ENCODE results near the gene NKAPL. TPM values are rescaled to one million over a fixed set of nuclear protein-coding genes. Genes with fewer than 3 reads are reported as not detected.

NKAPL gene
- total RNA-seq, 4 donors from 2014 or later = 0.47 to 0.78 TPM; not detected in 2

GRCh38 chr6:28239636-28240035 lies 19.5 kb upstream of the NKAPL start:
- no peak for DNase-seq (ENCODE audit: low spot score in 2 of 2)
- 75% methylated on average over 1 of the region's 1 CpG for WGBS
- no peaks in the 10 kb centered on the region for H3K27me3 ChIP-seq
- H3K9me3 ChIP-seq = no peaks in the 10 kb centered on the region
- no peak overlapping the region for H3K27ac ChIP-seq
- no peak for TF ChIP-seq POLR2AphosphoS5 (IDR thresholded peaks at IDR 0.05)
- TF ChIP-seq EP300 (IDR thresholded peaks at IDR 0.05) = no peak
- TF ChIP-seq POLR2A (IDR thresholded peaks at IDR 0.05) = no peak
- no peak for TF ChIP-seq CTCF (IDR thresholded peaks at IDR 0.05)
- H3K36me3 ChIP-seq = peaks cover 16% of the 10 kb centered on the region
- no peak overlapping the region for H3K4me3 ChIP-seq
- no peaks in the 10 kb centered on the region for H3K4me1 ChIP-seq

- peaks cover 24% of the 10 kb centered on the region for H3K36me3 ChIP-seq
- no peak overlapping the region for H3K4me3 ChIP-seq
- H3K27ac ChIP-seq = no peak overlapping the region
- no peak for DNase-seq (ENCODE audit: low spot score in 2 of 2)
- no peaks in the 10 kb centered on the region for H3K4me1 ChIP-seq
- TF ChIP-seq POLR2A (IDR thresholded peaks at IDR 0.05) = no peak
- H3K9me3 ChIP-seq = no peaks in the 10 kb centered on the region
- 94% methylated on average over 1 of the region's 1 CpG for WGBS
- no peaks in the 10 kb centered on the region for H3K27me3 ChIP-seq
Observed at GRCh38 chr6:28240471-28240870, 18.6 kb upstream of the NKAPL start.

GRCh38 chr6:28243946-28244345 lies 15.2 kb upstream of the NKAPL start:
- Histone ChIP-seq H3K36me3 (peaks cover 48% of the 10 kb centered on the region), H3K27ac (no peak overlapping the region), H3K4me1 (no peaks in the 10 kb centered on the region), H3K27me3 (no peaks in the 10 kb centered on the region), H3K4me3 (no peak overlapping the region), H3K9me3 (no peaks in the 10 kb centered on the region)
- no peak for DNase-seq (ENCODE audit: low spot score in 2 of 2)
- TF ChIP-seq POLR2A (IDR thresholded peaks at IDR 0.05) = no peak
- no peak for TF ChIP-seq CTCF (IDR thresholded peaks at IDR 0.05)
- TF ChIP-seq POLR2AphosphoS5 (IDR thresholded peaks at IDR 0.05) = no peak
- no peak for TF ChIP-seq EP300 (IDR thresholded peaks at IDR 0.05)
- WGBS = 98% methylated on average over 3 of the region's 3 CpGs

GRCh38 chr6:28245206-28245941 lies 13.7 kb upstream of the NKAPL start:
- H3K36me3 ChIP-seq = peaks cover 48% of the 10 kb centered on the region

GRCh38 chr6:28248916-28249315 lies 10.2 kb upstream of the NKAPL start:
- Histone ChIP-seq H3K9me3 (no peaks in the 10 kb centered on the region), H3K4me1 (peaks cover 19% of the 10 kb centered on the region), H3K4me3 (no peak overlapping the region), H3K27ac (no peak overlapping the region), H3K27me3 (no peaks in the 10 kb centered on the region), H3K36me3 (peaks cover 40% of the 10 kb centered on the region)
- DNase-seq (ENCODE audit: low spot score in 2 of 2) = no peak
- no peak for TF ChIP-seq POLR2A (IDR thresholded peaks at IDR 0.05)
- no peak for TF ChIP-seq CTCF (IDR thresholded peaks at IDR 0.05)
- TF ChIP-seq POLR2AphosphoS5 (IDR thresholded peaks at IDR 0.05) = no peak
- TF ChIP-seq EP300 (IDR thresholded peaks at IDR 0.05) = no peak
- WGBS = 64% methylated on average over 1 of the region's 1 CpG

More at GRCh38 chr6:28245206-28245941, 13.7 kb upstream of the NKAPL start:
- no peak for DNase-seq (ENCODE audit: low spot score in 2 of 2)
- TF ChIP-seq POLR2A (IDR thresholded peaks at IDR 0.05) (no peak), CTCF (IDR thresholded peaks at IDR 0.05) (no peak), EP300 (IDR thresholded peaks at IDR 0.05) (no peak), POLR2AphosphoS5 (IDR thresholded peaks at IDR 0.05) (no peak)
- Histone ChIP-seq H3K9me3 (no peaks in the 10 kb centered on the region), H3K4me1 (peaks cover 4% of the 10 kb centered on the region), H3K4me3 (no peak overlapping the region), H3K27ac (no peak overlapping the region), H3K27me3 (no peaks in the 10 kb centered on the region)
- WGBS = 93% methylated on average over 6 of the region's 6 CpGs

All from suprapubic skin (tissue), 4 donors.